Measurements from ENCODE around the gene MDFIC. TPM values are rescaled to one million over a fixed set of nuclear protein-coding genes. Genes with fewer than 3 reads are reported as not detected.

MDFIC gene
- total and polyA plus RNA-seq, 2 of the 4 experiments (the other 2 are of a cell fraction): 16.9 to 35.0 TPM

- H3K9me1 ChIP-seq (ENCODE audit: insufficient read depth, low read length): no peaks in the 10 kb centered on the region
- no peaks in the 10 kb centered on the region for H3K79me1 ChIP-seq (ENCODE audit: low read depth in 1 of 2, low read length in 2 of 2)
- ChIA-PET CTCF (no interaction called here), POLR2A (ENCODE audit: unreplicated experiment) (no interaction called here)
- no peak overlapping the region for H2BK5ac ChIP-seq (ENCODE audit: low read depth, low read length, poor library complexity, severe bottlenecking)
- H4K20me1 ChIP-seq (ENCODE audit: insufficient read depth, low read length): no peaks in the 10 kb centered on the region
- no peak overlapping the region for H2BK120ac ChIP-seq (ENCODE audit: low read depth, low read length)
- H4K5ac ChIP-seq (ENCODE audit: low read depth, low read length): no peak overlapping the region
- H3K4me1 ChIP-seq (ENCODE audit: control insufficient read depth, insufficient read depth, low read length): peaks cover 1% of the 10 kb centered on the region; the same call in 1 of the 2 replicates
- H3K23ac ChIP-seq (ENCODE audit: low read depth, low read length): no peak overlapping the region
- no peak overlapping the region for H2AFZ ChIP-seq (replicated peaks; ENCODE audit: low read length, poor library complexity)
- H3K36me3 ChIP-seq (ENCODE audit: control insufficient read depth, insufficient read depth, low read length): no peaks in the 10 kb centered on the region
- H3K9ac ChIP-seq (ENCODE audit: low read depth, low read length): no peak overlapping the region
- DNase-seq: no peak
- no peak overlapping the region for H2AK5ac ChIP-seq (ENCODE audit: low read depth, low read length)
- in situ Hi-C loops (cut with MboI; ENCODE audit: low sequenced_read_pairs) (no loop called here), dilution Hi-C loops (cut with HindIII; ENCODE audit: low sequenced_read_pairs, unreplicated experiment) (no loop called here), intact Hi-C loops (cut with micrococcal nuclease) (no loop called here)
- BruUV-seq (replicated peaks): no TSS peak
- no peak for ATAC-seq (ENCODE audit: low read depth)
- TF ChIP-seq RAD21 (IDR thresholded peaks at IDR 0.05; ENCODE audit: low read length): no peak
- TF ChIP-seq RFX5 (IDR thresholded peaks at IDR 0.05; ENCODE audit: low read depth, low read length): no peak
- TF ChIP-seq CTCF (conservative IDR thresholded peaks at IDR 0.05; ENCODE audit: low read depth, low read length): no peak
- TF ChIP-seq USF2 (IDR thresholded peaks at IDR 0.05; ENCODE audit: low read depth, low read length): no peak
- no peak for TF ChIP-seq RCOR1 (IDR thresholded peaks at IDR 0.05; ENCODE audit: insufficient replicate concordance, low read length)
- no peak for TF ChIP-seq ELK1 (IDR thresholded peaks at IDR 0.05; ENCODE audit: borderline replicate concordance, low read depth, low read length)
- no peak for TF ChIP-seq MXI1 (IDR thresholded peaks at IDR 0.05; ENCODE audit: borderline replicate concordance, low read depth, low read length)
- H3K14ac ChIP-seq (replicated peaks; ENCODE audit: low read depth, low read length): no peak overlapping the region
- H3K18ac ChIP-seq (ENCODE audit: low read depth, low read length): no peak overlapping the region
- no peaks in the 10 kb centered on the region for H3K27me3 ChIP-seq (ENCODE audit: control insufficient read depth, insufficient read depth, low read length)
- H4K91ac ChIP-seq (ENCODE audit: insufficient read depth, low read depth, low read length): no peak overlapping the region
- H3K4ac ChIP-seq (ENCODE audit: low read depth, low read length): no peak overlapping the region
- H2AK9ac ChIP-seq (replicated peaks; ENCODE audit: low read depth, low read length, poor library complexity): no peak overlapping the region
- H3K4me3 ChIP-seq (ENCODE audit: insufficient read depth, low read depth, low read length): no peak overlapping the region
- no peak overlapping the region for H3K4me2 ChIP-seq (ENCODE audit: low read depth, low read length)
- H3K56ac ChIP-seq (ENCODE audit: extremely low read depth, insufficient read depth, low read length): no peak overlapping the region
- H3K9me3 ChIP-seq (ENCODE audit: control insufficient read depth, insufficient read depth, low read length): no peaks in the 10 kb centered on the region
- H4K8ac ChIP-seq (ENCODE audit: low read depth in 2 of 2, low read length in 2 of 2): no peak overlapping the region
- H2BK15ac ChIP-seq (ENCODE audit: low read depth, low read length): no peak overlapping the region
- H3K27ac ChIP-seq (ENCODE audit: insufficient read depth, low read length): no peak overlapping the region
- H2BK20ac ChIP-seq (ENCODE audit: low read depth, low read length): no peak overlapping the region
These were observed 46.7 kb upstream of the MDFIC start for GRCh38 chr7:114875186-114875585.

Measured in IMR-90 (cell line).